HG02798 (cell line): ENCODE data around the gene SEMA3C.

Source experiments
- ATAC-seq: cut with Tn5 transposase; IDR thresholded peaks from one replicate; pipeline ENCODE4 v1.9.1; 2021; ENCODE audit warnings: mild to moderate bottlenecking; ENCODE audit not compliant: unreplicated experiment, poor library complexity

Gene SEMA3C

GRCh38 chr7:80890426-80891258, 28.2 kb downstream of the SEMA3C start:
- no peak for ATAC-seq

GRCh38 chr7:80889525-80889924, 29.3 kb downstream of the SEMA3C start:
- no peak for ATAC-seq

GRCh38 chr7:80885757-80886156, 33.1 kb downstream of the SEMA3C start:
- no peak for ATAC-seq

GRCh38 chr7:80884511-80885195, 34.2 kb downstream of the SEMA3C start:
- ATAC-seq: no peak

- ATAC-seq: no peak
These were observed 35.5 kb downstream of the SEMA3C start for GRCh38 chr7:80883154-80884025.

GRCh38 chr7:80882213-80882801, 36.5 kb downstream of the SEMA3C start:
- no peak for ATAC-seq

GRCh38 chr7:80881351-80881900, 37.4 kb downstream of the SEMA3C start:
- no peak for ATAC-seq

- ATAC-seq: no peak
These were observed 39.0 kb downstream of the SEMA3C start for GRCh38 chr7:80879849-80880248.

GRCh38 chr7:80876894-80877414, 41.9 kb downstream of the SEMA3C start:
- no peak for ATAC-seq

- no peak for ATAC-seq
These were observed 43.2 kb downstream of the SEMA3C start for GRCh38 chr7:80875537-80876120.

GRCh38 chr7:80873140-80873539, 45.7 kb downstream of the SEMA3C start:
- no peak for ATAC-seq

- ATAC-seq: no peak
These were observed 47.6 kb downstream of the SEMA3C start for GRCh38 chr7:80871228-80871627.

GRCh38 chr7:80870813-80871212, 48.0 kb downstream of the SEMA3C start:
- no peak for ATAC-seq

GRCh38 chr7:80869821-80870751, 48.8 kb downstream of the SEMA3C start:
- ATAC-seq: no peak

- no peak for ATAC-seq
These were observed 49.6 kb downstream of the SEMA3C start for GRCh38 chr7:80869106-80869784.

- ATAC-seq: no peak
These were observed 50.3 kb downstream of the SEMA3C start for GRCh38 chr7:80868566-80868965.

GRCh38 chr7:80860554-80860953, 58.3 kb downstream of the SEMA3C start:
- ATAC-seq: no peak
